H1 (cell line): ENCODE measurements around the gene COX6A1. TPM values are rescaled to one million over a fixed set of nuclear protein-coding genes. Genes with fewer than 3 reads are reported as not detected.
A peak's percentile ranks its signal among the peaks of the same experiment; 100 is the strongest.

ENCODE experiments used
- CTCF ChIA-PET: fragments of 300-600 bp; sonication (Branson Sonifier 250); formaldehyde crosslinking; loops from one replicate; lab custom pipeline; 2021; ENCODE audit not compliant: partially characterized antibody; lab: Charles Lee
- POLR2A ChIA-PET: fragments of 300-600 bp; sonication (Branson Sonifier 250); formaldehyde crosslinking; loops from one replicate; lab custom pipeline; 2021; ENCODE audit warnings: inconsistent platforms; ENCODE audit not compliant: partially characterized antibody; lab: Charles Lee
- DNase-seq, 2 experiments: peaks; one replicate each; pipeline versions ENCODE4 v3.0.0 to v3.0.0-alpha.2; 2010 to 2022; ENCODE audit warnings: low spot score in 2 of 2, low read depth in 1 of 2, mixed read lengths in 1 of 2
- FAIRE-seq: peaks from 2 replicates; lab custom pipeline; 2011; peaks lifted over from hg19 to GRCh38; lab: Jason Lieb, UNC
- H2AFZ ChIP-seq: 2 replicates; pipeline ENCODE4 v1.8.1; 2012; ENCODE audit warnings: low read length, inconsistent platforms
- H2AK5ac ChIP-seq: 2 replicates; pipeline ENCODE4 v1.6.1; 2013; ENCODE audit warnings: low read depth, low read length
- H2BK120ac ChIP-seq: replicated peaks from 2 replicates; pipeline ENCODE3; 2013; ENCODE audit warnings: low read depth, low read length, inconsistent platforms
- H2BK12ac ChIP-seq: 2 replicates; pipeline ENCODE4 v1.6.1; 2013; ENCODE audit warnings: low read depth, low read length
- H2BK15ac ChIP-seq: 2 replicates; pipeline ENCODE4 v1.6.1; 2013; ENCODE audit warnings: low read length
- H2BK20ac ChIP-seq: 2 replicates; pipeline ENCODE4 v1.6.1; 2013; ENCODE audit warnings: low read length
- H2BK5ac ChIP-seq: 2 replicates; pipeline ENCODE4 v1.6.1; 2013; ENCODE audit warnings: low read depth, low read length
- H3K14ac ChIP-seq: 2 replicates; pipeline ENCODE4 v1.6.1; 2013; ENCODE audit warnings: inconsistent platforms; ENCODE audit not compliant: insufficient read length
- H3K18ac ChIP-seq: 2 replicates; pipeline ENCODE4 v1.6.1; 2013; ENCODE audit warnings: low read length; ENCODE audit errors: extremely low read depth
- H3K23ac ChIP-seq: 2 replicates; pipeline ENCODE4 v1.6.1; 2013; ENCODE audit warnings: inconsistent platforms; ENCODE audit not compliant: insufficient read length
- H3K23me2 ChIP-seq: 2 replicates; pipeline ENCODE4 v1.6.1; 2013; ENCODE audit warnings: low read depth, low read length
- H3K27ac ChIP-seq: 2 replicates; pipeline ENCODE4 v1.6.1; 2011; ENCODE audit warnings: low read depth, low read length, inconsistent platforms
- H3K27me3 ChIP-seq, 4 experiments: replicated peaks in 1 of 4; 1 replicate in 1 of 4; 2 replicates in 3 of 4; pipeline versions ENCODE4 v1.6.1 to v1.8.1; 2011 to 2013; ENCODE audit warnings: low read length in 3 of 4, mild to moderate bottlenecking in 3 of 4, inconsistent platforms in 2 of 4, mixed read lengths in 2 of 4, moderate library complexity in 1 of 4; ENCODE audit not compliant: control insufficient read depth in 3 of 4, insufficient read depth in 3 of 4; ENCODE audit errors: extremely low read depth in 1 of 4
- H3K36me3 ChIP-seq, 4 experiments: 2 replicates each; pipeline versions ENCODE4 v1.6.1 to v1.8.1; 2011 to 2013; ENCODE audit warnings: mild to moderate bottlenecking in 4 of 4, low read length in 3 of 4, moderate library complexity in 2 of 4, control low read depth in 1 of 4, inconsistent platforms in 1 of 4; ENCODE audit not compliant: insufficient read depth in 4 of 4, control insufficient read depth in 2 of 4
- H3K4ac ChIP-seq: replicated peaks from 2 replicates; pipeline ENCODE3; 2013; ENCODE audit warnings: low read length, low read depth, mixed read lengths, inconsistent platforms; ENCODE audit not compliant: insufficient read length
- H3K4me1 ChIP-seq, 4 experiments: replicated peaks in 1 of 4; 1 replicate in 1 of 4; 2 replicates in 3 of 4; pipeline versions ENCODE4 v1.6.1 to v1.8.1; 2011 to 2013; ENCODE audit warnings: low read length in 3 of 4, inconsistent platforms in 2 of 4, mixed read lengths in 1 of 4; ENCODE audit not compliant: insufficient read depth in 4 of 4, control insufficient read depth in 3 of 4
- H3K4me2 ChIP-seq, 2 experiments: 2 replicates each; pipeline versions ENCODE4 v1.6.1 to v1.8.1; 2011 to 2013; ENCODE audit warnings: low read depth in 2 of 2, low read length in 2 of 2, control low read depth in 1 of 2, inconsistent platforms in 1 of 2, mild to moderate bottlenecking in 1 of 2; ENCODE audit not compliant: insufficient read depth in 1 of 2
- H3K4me3 ChIP-seq, 4 experiments: fragments of 200-600, 300-600 bp in 1 of 4; sonication (generic), shearing (Covaris generic), sonication (Bioruptor Twin) in 1 of 4; 2 replicates each; pipeline versions ENCODE4 v1.5.1 to v1.8.1; 2011 to 2016; ENCODE audit warnings: low read length in 4 of 4, low read depth in 3 of 4, control low read depth in 2 of 4, inconsistent platforms in 2 of 4, mild to moderate bottlenecking in 2 of 4, mixed read lengths in 1 of 4, moderate library complexity in 1 of 4; ENCODE audit not compliant: insufficient read depth in 2 of 4; ENCODE audit errors: extremely low read depth in 1 of 4
- H3K56ac ChIP-seq: replicated peaks from 2 replicates; pipeline ENCODE3; 2013; ENCODE audit warnings: low read depth, mild to moderate bottlenecking, mixed read lengths, low read length, inconsistent platforms; ENCODE audit not compliant: insufficient read length
- H3K79me1 ChIP-seq: 2 replicates; pipeline ENCODE4 v1.6.1; 2013; ENCODE audit warnings: low read depth, low read length, control low read depth
- H3K79me2 ChIP-seq, 2 experiments: 2 replicates each; pipeline versions ENCODE4 v1.6.1 to v1.8.1; 2012 to 2013; ENCODE audit warnings: low read length in 2 of 2, mild to moderate bottlenecking in 2 of 2, inconsistent platforms in 1 of 2; ENCODE audit not compliant: insufficient read depth in 2 of 2, control insufficient read depth in 1 of 2
- H3K9ac ChIP-seq, 4 experiments: replicated peaks in 1 of 4; 1 replicate in 1 of 4; 2 replicates in 3 of 4; pipeline versions ENCODE4 v1.6.1 to v1.8.1; 2011 to 2013; ENCODE audit warnings: low read depth in 3 of 4, low read length in 3 of 4, control low read depth in 2 of 4, mild to moderate bottlenecking in 2 of 4, moderate library complexity in 2 of 4, inconsistent platforms in 1 of 4; ENCODE audit errors: extremely low read depth in 1 of 4
- H3K9me3 ChIP-seq, 2 experiments: 2 replicates each; pipeline versions ENCODE4 v1.6.1 to v1.8.1; 2012 to 2013; ENCODE audit warnings: mild to moderate bottlenecking in 2 of 2, moderate library complexity in 2 of 2, control low read depth in 1 of 2, inconsistent platforms in 1 of 2, low read depth in 1 of 2, low read length in 1 of 2, mixed read lengths in 1 of 2; ENCODE audit not compliant: insufficient read depth in 2 of 2
- H4K20me1 ChIP-seq, 2 experiments: replicated peaks in 1 of 2; 2 replicates each; pipeline versions ENCODE3 to v1.8.1; 2011 to 2013; ENCODE audit warnings: inconsistent platforms in 2 of 2, low read length in 2 of 2, mild to moderate bottlenecking in 1 of 2; ENCODE audit not compliant: insufficient read depth in 2 of 2, control insufficient read depth in 1 of 2
- H4K5ac ChIP-seq: 2 replicates; pipeline ENCODE4 v1.6.1; 2013; ENCODE audit warnings: low read length, low read depth, mixed read lengths, inconsistent platforms; ENCODE audit not compliant: insufficient read length
- H4K8ac ChIP-seq: 2 replicates; pipeline ENCODE4 v1.8.0; 2013; ENCODE audit warnings: mild to moderate bottlenecking, moderate library complexity, low read length, inconsistent platforms; ENCODE audit not compliant: insufficient read depth; ENCODE audit errors: extremely low read depth
- H4K91ac ChIP-seq: replicated peaks from 2 replicates; pipeline ENCODE3; 2013; ENCODE audit warnings: low read length, mixed read lengths, inconsistent platforms; ENCODE audit not compliant: insufficient read length
- RXRA ChIP-seq: IDR thresholded peaks from 2 replicates; pipeline ENCODE4 v1.6.1; 2011; ENCODE audit warnings: low read depth, mild to moderate bottlenecking, low read length, moderate library complexity; ENCODE audit not compliant: insufficient read depth
- WGBS, 2 experiments: shearing (Covaris generic) in 1 of 2; methylation state at CpG; one replicate each; pipeline versions ENCODE4 v1.1.6 to v1.1.7; 2013 to 2015; ENCODE audit warnings: low lambda C conversion rate in 2 of 2, mixed read lengths in 2 of 2, inconsistent platforms in 1 of 2, low coverage in 1 of 2, missing lambda C conversion rate in 1 of 2; ENCODE audit not compliant: insufficient replicate concordance in 2 of 2, insufficient coverage in 1 of 2, insufficient read length in 1 of 2; ENCODE audit errors: extremely low coverage in 1 of 2, missing lambda C conversion rate in 1 of 2; 5-methylcytosine and 5-hydroxymethylcytosine counted together
- polyA plus RNA-seq, 7 experiments: library from polyadenylated mRNA; depleted of rRNA in 3 of 7; stranded (reverse) in 5 of 7; unstranded in 2 of 7; fragments of >200 nt in 5 of 7; fragments of 200-250 nt in 2 of 7; gene quantifications; 1 replicate in 5 of 7; 2 replicates in 1 of 7; 4 replicates in 1 of 7; pipeline versions ENCODE4 v1.2.1 to v1.2.3, GENCODE V29; 2011 to 2013; ENCODE audit warnings: missing spikeins in 2 of 7, mixed read lengths in 2 of 7
- total RNA-seq: library from RNA; stranded (reverse); fragmentation: NEBNext Ultra II Directional; extraction: Animal tissue kit (Norgen Biotek cat#: 25700); gene quantifications from 2 replicates; pipeline ENCODE4 v1.2.1, GENCODE V29; 2021

COX6A1 gene
- total and polyA plus RNA-seq, 2 of the 8 experiments (the other 6 are each of a cell fraction or from before 2014, with no cell fraction given): 437 to 2,792 TPM

- peak within 1 kb of the TSS; percentile 95; the same call in 1 of the 2 replicates for H2BK15ac ChIP-seq
- H3K4me1 ChIP-seq: peaks cover 0 to 5% (median 0%) of the 10 kb centered on the region in 4 experiments; a peak in 2 of 7 replicates
- peaks cover 9 to 18% (median 12%) of the 10 kb centered on the region in 4 experiments; a peak in 7 of 8 replicates for H3K36me3 ChIP-seq
- no peak within 1 kb of the TSS for H3K14ac ChIP-seq
- H3K9me3 ChIP-seq: no peaks in the 10 kb centered on the region
- 1% methylated on average over 74 of the region's 88 CpGs; no CpG with 5 or more reads in 1 of the 2 experiments for WGBS, 2 experiments
- H2BK120ac ChIP-seq: no peak within 1 kb of the TSS
- H3K4me3 ChIP-seq: peak within 1 kb of the TSS; percentile 76 to 97 (median 78)
- peaks cover 5% of the 10 kb centered on the region for H3K23me2 ChIP-seq
- no peaks in the 10 kb centered on the region; the same call in 1 of the 2 replicates for H3K79me1 ChIP-seq
- H4K91ac ChIP-seq: peak within 1 kb of the TSS; percentile 99
- H2AFZ ChIP-seq: peak within 1 kb of the TSS; percentile 47; the same call in 1 of the 2 replicates
- peaks cover 10 to 13% of the 10 kb centered on the region in 2 experiments for H4K20me1 ChIP-seq
- peak within 1 kb of the TSS; percentile 78 to 83 for H3K4me2 ChIP-seq
- H3K79me2 ChIP-seq: peaks cover 0 to 44% of the 10 kb centered on the region in 2 experiments; a peak in 3 of 4 replicates
- peak within 1 kb of the TSS; percentile 96 for H3K27ac ChIP-seq
- peak within 1 kb of the TSS; percentile 98 for H2BK5ac ChIP-seq
- DNase-seq (peak; percentile 89 to 99), FAIRE-seq (no peak)
- H3K27me3 ChIP-seq: no peaks in the 10 kb centered on the region
- H3K9ac ChIP-seq: peak within 1 kb of the TSS; percentile 69 to 96 (median 94)
- POLR2A ChIA-PET: interaction anchor here (0.6 to 18.7 kb wide), 18 partner anchors 9 to 274 kb away, joined by 3 to 365 read pairs (median 5); partner anchors contain the start of genes COQ5, DYNLL1, GATC and PLA2G1B
- H2BK12ac ChIP-seq: peak within 1 kb of the TSS; percentile 85; the same call in 1 of the 2 replicates
- no peak within 1 kb of the TSS for H2AK5ac ChIP-seq
- peak within 1 kb of the TSS; percentile 98 for H3K18ac ChIP-seq
- H3K4ac ChIP-seq: peak within 1 kb of the TSS; percentile 95
- peak within 1 kb of the TSS; percentile 96 for H4K5ac ChIP-seq
- no peak within 1 kb of the TSS for H2BK20ac ChIP-seq
- peak within 1 kb of the TSS; percentile 90 for H4K8ac ChIP-seq
- CTCF ChIA-PET: interaction anchor here (0.7 to 9.3 kb wide), 16 partner anchors 10 to 135 kb away, joined by 3 to 152 read pairs (median 5); partner anchors contain the start of genes COX6A1, DYNLL1, GATC and TRIAP1
- no peak within 1 kb of the TSS for H3K23ac ChIP-seq
- peak within 1 kb of the TSS; percentile 97 for H3K56ac ChIP-seq
- no peak for TF ChIP-seq RXRA
Measured at GRCh38 chr12:120469450-120470149, 31.7 kb downstream of the COX6A1 start, which contains the start of gene SRSF9. Gene SRSF9 (minus strand): TSS chr12:120469748. CDS start chr12:120469609, 139 bp downstream.
